Cardiac muscle cell (in vitro differentiated cells and primary cell): ENCODE data around the gene PEX3. TPM values are rescaled to one million over a fixed set of nuclear protein-coding genes. Genes with fewer than 3 reads are reported as not detected.

Experiments used
- DNase-seq, 2 donors: peaks; one replicate each; pipeline versions ENCODE4 v3.0.0 to v3.0.0-alpha.2; 2010 to 2017; ENCODE audit warnings: low read depth in 1 of 2, low spot score in 1 of 2
- H3K27ac ChIP-seq: fragments of 200-600 bp; sonication (generic); 2 replicates; pipeline ENCODE4 v1.5.1; 2016
- H3K27me3 ChIP-seq: fragments of 200-600 bp; sonication (generic); 2 replicates; pipeline ENCODE4 v1.6.0; 2016; ENCODE audit warnings: control low read depth
- H3K36me3 ChIP-seq: fragments of 200-600 bp; sonication (generic); 2 replicates; pipeline ENCODE4 v1.5.1; 2016; ENCODE audit warnings: control low read depth
- H3K4me1 ChIP-seq: fragments of 200-600 bp; sonication (generic); 2 replicates; pipeline ENCODE4 v1.8.1; 2017; ENCODE audit warnings: low read depth, mild to moderate bottlenecking, mixed run types
- H3K4me3 ChIP-seq: fragments of 200-600 bp; sonication (generic); 2 replicates; pipeline ENCODE4 v1.5.1; 2016; ENCODE audit warnings: mild to moderate bottlenecking
- H3K9me3 ChIP-seq: fragments of 200-600 bp; sonication (generic); 2 replicates; pipeline ENCODE4 v1.5.1; 2017; ENCODE audit warnings: low read depth, mild to moderate bottlenecking, control low read depth
- polyA plus RNA-seq: library from polyadenylated mRNA; unstranded; fragments of >200 nt; fragmentation: Nextera tagmentation; extraction: Ambion mirVana; gene quantifications from 2 replicates; pipeline ENCODE4 v1.2.1, GENCODE V29; 2016
- total RNA-seq: library from RNA; depleted of rRNA; stranded (reverse); fragments of >200 nt; gene quantifications from 2 replicates; pipeline ENCODE4 v1.2.3, GENCODE V29; 2016
- TF ChIP-seq, protein P1 (sequence below): IDR thresholded peaks from 2 replicates; pipeline ENCODE4 v1.5.1; 2012; ENCODE audit warnings: low read depth, mild to moderate bottlenecking, low read length

The PEX3 gene
- total and polyA plus RNA-seq, 2 experiments from 2014 or later = 8.9 to 34.9 TPM

GRCh38 chr6:143515766-143516355, 65.3 kb downstream of the PEX3 start:
- Histone ChIP-seq H3K27me3 (no peaks in the 10 kb centered on the region), H3K36me3 (no peaks in the 10 kb centered on the region), H3K27ac (no peak overlapping the region), H3K9me3 (no peaks in the 10 kb centered on the region), H3K4me1 (peaks cover 10% of the 10 kb centered on the region), H3K4me3 (no peak overlapping the region)
- no peak for DNase-seq
- TF ChIP-seq, protein P1, sequence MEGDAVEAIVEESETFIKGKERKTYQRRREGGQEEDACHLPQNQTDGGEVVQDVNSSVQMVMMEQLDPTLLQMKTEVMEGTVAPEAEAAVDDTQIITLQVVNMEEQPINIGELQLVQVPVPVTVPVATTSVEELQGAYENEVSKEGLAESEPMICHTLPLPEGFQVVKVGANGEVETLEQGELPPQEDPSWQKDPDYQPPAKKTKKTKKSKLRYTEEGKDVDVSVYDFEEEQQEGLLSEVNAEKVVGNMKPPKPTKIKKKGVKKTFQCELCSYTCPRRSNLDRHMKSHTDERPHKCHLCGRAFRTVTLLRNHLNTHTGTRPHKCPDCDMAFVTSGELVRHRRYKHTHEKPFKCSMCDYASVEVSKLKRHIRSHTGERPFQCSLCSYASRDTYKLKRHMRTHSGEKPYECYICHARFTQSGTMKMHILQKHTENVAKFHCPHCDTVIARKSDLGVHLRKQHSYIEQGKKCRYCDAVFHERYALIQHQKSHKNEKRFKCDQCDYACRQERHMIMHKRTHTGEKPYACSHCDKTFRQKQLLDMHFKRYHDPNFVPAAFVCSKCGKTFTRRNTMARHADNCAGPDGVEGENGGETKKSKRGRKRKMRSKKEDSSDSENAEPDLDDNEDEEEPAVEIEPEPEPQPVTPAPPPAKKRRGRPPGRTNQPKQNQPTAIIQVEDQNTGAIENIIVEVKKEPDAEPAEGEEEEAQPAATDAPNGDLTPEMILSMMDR = no peak

DNA sequence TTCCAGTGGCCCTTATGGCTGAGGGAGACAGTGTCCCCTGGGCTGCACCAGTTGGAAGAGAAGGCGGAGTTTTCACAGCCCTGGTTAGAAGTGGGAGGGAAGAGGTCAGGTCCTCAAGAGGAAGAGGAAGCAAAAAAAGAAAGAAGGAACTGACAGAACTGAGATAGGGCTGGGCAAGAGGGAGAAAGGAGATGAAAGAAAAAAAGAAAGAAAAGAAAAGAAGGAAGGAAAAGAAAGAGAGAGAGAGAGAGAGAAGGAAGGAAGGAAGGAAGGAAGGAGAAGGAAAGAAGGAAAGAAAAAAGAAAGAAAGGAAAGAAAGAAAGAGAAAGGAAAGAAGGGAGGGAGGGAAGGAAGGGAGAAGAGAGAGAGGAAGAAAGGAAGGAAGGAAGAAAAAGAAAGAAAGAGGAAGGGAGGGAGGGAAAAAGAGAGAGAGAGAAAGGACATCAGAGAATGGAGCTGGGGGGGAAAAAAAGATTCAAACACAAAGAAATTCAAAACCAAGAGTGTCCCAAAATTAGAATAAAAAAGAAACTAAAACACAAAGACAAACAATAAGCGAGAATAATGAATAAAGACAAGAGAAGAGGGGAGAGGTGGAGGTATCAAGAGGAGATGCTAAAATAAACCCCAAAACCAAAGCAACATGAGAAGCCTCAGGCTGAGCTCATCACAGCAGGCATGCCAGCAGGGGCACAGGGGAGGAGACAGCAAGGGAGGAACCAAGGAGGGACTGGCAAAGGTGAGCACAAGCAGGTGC, 66.3 kb downstream of the PEX3 start:
- H3K4me3 ChIP-seq = no peak overlapping the region
- H3K36me3 ChIP-seq = no peaks in the 10 kb centered on the region
- TF ChIP-seq, protein P1 = no peak
- H3K4me1 ChIP-seq = peaks cover 7% of the 10 kb centered on the region
- H3K9me3 ChIP-seq = no peaks in the 10 kb centered on the region
- no peak for DNase-seq
- no peaks in the 10 kb centered on the region for H3K27me3 ChIP-seq
- no peak overlapping the region for H3K27ac ChIP-seq

DNA sequence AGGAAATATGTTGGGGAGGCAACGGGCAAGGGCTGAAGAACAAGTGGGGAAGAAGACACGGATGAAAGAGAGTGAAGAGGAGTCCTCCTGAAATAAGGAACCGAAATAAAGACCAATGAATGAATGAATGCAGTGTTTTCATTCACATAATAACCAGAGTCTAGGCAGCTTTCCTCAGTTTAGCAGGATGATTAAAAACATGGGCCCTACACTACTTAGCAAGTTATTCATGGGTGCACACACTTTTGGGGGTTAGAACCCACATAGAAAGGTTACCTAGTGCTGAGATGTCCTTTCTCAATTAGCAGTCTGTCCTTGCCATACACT, 66.8 kb downstream of the PEX3 start:
- H3K27ac ChIP-seq = no peak overlapping the region
- H3K4me3 ChIP-seq = no peak overlapping the region
- no peaks in the 10 kb centered on the region for H3K27me3 ChIP-seq
- H3K4me1 ChIP-seq = peaks cover 6% of the 10 kb centered on the region
- H3K9me3 ChIP-seq = no peaks in the 10 kb centered on the region
- no peaks in the 10 kb centered on the region for H3K36me3 ChIP-seq
- no peak for DNase-seq
- TF ChIP-seq, protein P1 = no peak

GRCh38 chr6:143522039-143522600, 71.5 kb downstream of the PEX3 start:
- H3K27ac ChIP-seq = no peak overlapping the region
- TF ChIP-seq, protein P1 = no peak
- DNase-seq = no peak
- H3K36me3 ChIP-seq = no peaks in the 10 kb centered on the region
- no peak overlapping the region for H3K4me3 ChIP-seq
- peaks cover 10% of the 10 kb centered on the region for H3K4me1 ChIP-seq
- H3K9me3 ChIP-seq = no peaks in the 10 kb centered on the region
- no peaks in the 10 kb centered on the region for H3K27me3 ChIP-seq

- H3K4me3 ChIP-seq = no peak overlapping the region
- TF ChIP-seq, protein P1 = no peak
- no peak overlapping the region for H3K27ac ChIP-seq
Observed at GRCh38 chr6:143525356-143525755, 74.8 kb downstream of the PEX3 start.

More at GRCh38 chr6:143525356-143525755, 74.8 kb downstream of the PEX3 start:
- no peaks in the 10 kb centered on the region for H3K9me3 ChIP-seq
- H3K36me3 ChIP-seq = no peaks in the 10 kb centered on the region
- no peaks in the 10 kb centered on the region for H3K27me3 ChIP-seq
- no peak for DNase-seq
- peaks cover 4% of the 10 kb centered on the region for H3K4me1 ChIP-seq
